Activated naive CD4-positive, alpha-beta T cell treated with anti-CD3 and anti-CD28 coated beads, Interleukin-2, amount 10 ng/mL, durations not matched to agents 7 days and 5 days (primary cell): ENCODE results near the gene HS3ST3B1.

Experiments used
- CTCF ChIA-PET: fragments of 350-600 bp; sonication (Branson Sonifier 250); formaldehyde crosslinking; loops from one replicate; lab custom pipeline; 2021; ENCODE audit warnings: antibody characterized with exemption; lab: Charles Lee
- DNase-seq: peaks from one replicate; pipeline ENCODE4 v3.0.0-alpha.2; 2020
- H3K27ac Mint-ChIP-seq: one replicate; pipeline ENCODE4 v1.8.0; 2021; ENCODE audit warnings: mild to moderate bottlenecking, moderate library complexity, mixed read lengths
- H3K27me3 Mint-ChIP-seq: one replicate; pipeline ENCODE4 v1.8.0; 2021; ENCODE audit warnings: mild to moderate bottlenecking, mixed read lengths
- H3K36me3 Mint-ChIP-seq: one replicate; pipeline ENCODE4 v1.8.0; 2021; ENCODE audit warnings: mixed read lengths
- H3K4me1 Mint-ChIP-seq: one replicate; pipeline ENCODE4 v1.8.0; 2021; ENCODE audit warnings: mixed read lengths
- H3K4me3 Mint-ChIP-seq: one replicate; pipeline ENCODE4 v1.8.0; 2021; ENCODE audit warnings: mild to moderate bottlenecking, moderate library complexity, mixed read lengths
- H3K9me3 Mint-ChIP-seq: one replicate; pipeline ENCODE4 v1.8.0; 2021; ENCODE audit warnings: mixed read lengths

The HS3ST3B1 gene

GRCh38 chr17:14298221-14298946, 2.5 kb upstream of the HS3ST3B1 start:
- CTCF ChIA-PET, result interaction anchor here (0.6 to 2.1 kb wide), 8 partner anchors 20 to 702 kb away, joined by 3 to 6 read pairs (median 4); no protein-coding TSS in a partner anchor
- peaks cover 54% of the 10 kb centered on the region for H3K4me1 Mint-ChIP-seq
- H3K36me3 Mint-ChIP-seq, result peaks cover 3% of the 10 kb centered on the region
- H3K4me3 Mint-ChIP-seq, result peak overlapping the region; percentile 97
- H3K27me3 Mint-ChIP-seq, result peaks cover 75% of the 10 kb centered on the region
- no peaks in the 10 kb centered on the region for H3K9me3 Mint-ChIP-seq
- no peak for DNase-seq
- no peak overlapping the region for H3K27ac Mint-ChIP-seq

- Mint-ChIP-seq H3K36me3 (peaks cover 7% of the 10 kb centered on the region), H3K4me3 (peak overlapping the region; percentile 97), H3K27ac (peak overlapping the region; percentile 54), H3K9me3 (no peaks in the 10 kb centered on the region), H3K4me1 (peaks cover 58% of the 10 kb centered on the region), H3K27me3 (peaks cover 70% of the 10 kb centered on the region)
- no peak for DNase-seq
- CTCF ChIA-PET, result interaction anchor here (1.1 to 2.1 kb wide), 3 partner anchors 96 to 703 kb away, joined by 3 to 5 read pairs (median 5); no protein-coding TSS in a partner anchor
These were observed 2.0 kb upstream of the HS3ST3B1 start for GRCh38 chr17:14298947-14299279.

- Mint-ChIP-seq H3K4me3 (peak overlapping the region; percentile 97), H3K36me3 (peaks cover 9% of the 10 kb centered on the region), H3K27ac (peak overlapping the region; percentile 96), H3K4me1 (peaks cover 61% of the 10 kb centered on the region), H3K9me3 (no peaks in the 10 kb centered on the region), H3K27me3 (peaks cover 69% of the 10 kb centered on the region)
- peak; percentile 62 for DNase-seq
- CTCF ChIA-PET, result interaction anchor here (1.1 to 1.7 kb wide), 2 partner anchors 96 to 704 kb away, joined by 3 to 5 read pairs; no protein-coding TSS in a partner anchor
These were observed 1.4 kb upstream of the HS3ST3B1 start for GRCh38 chr17:14299280-14300141.

GRCh38 chr17:14301279-14302090, 604 bp downstream of the HS3ST3B1 start:
- peaks cover 63% of the 10 kb centered on the region for H3K4me1 Mint-ChIP-seq
- DNase-seq, result peak; percentile 56
- H3K4me3 Mint-ChIP-seq, result peak overlapping the region; percentile 97
- peaks cover 50% of the 10 kb centered on the region for H3K27me3 Mint-ChIP-seq
- H3K9me3 Mint-ChIP-seq, result no peaks in the 10 kb centered on the region
- CTCF ChIA-PET, result interaction anchor here (0.7 to 2.8 kb wide), 16 partner anchors 16 to 710 kb away, joined by 3 to 10 read pairs (median 4); no protein-coding TSS in a partner anchor
- peak overlapping the region; percentile 96 for H3K27ac Mint-ChIP-seq
- peaks cover 24% of the 10 kb centered on the region for H3K36me3 Mint-ChIP-seq

- H3K9me3 Mint-ChIP-seq, result no peaks in the 10 kb centered on the region
- peak overlapping the region; percentile 97 for H3K4me3 Mint-ChIP-seq
- peaks cover 44% of the 10 kb centered on the region for H3K27me3 Mint-ChIP-seq
- peak; percentile 77 for DNase-seq
- H3K27ac Mint-ChIP-seq, result peak overlapping the region; percentile 92
- H3K36me3 Mint-ChIP-seq, result peaks cover 24% of the 10 kb centered on the region
- CTCF ChIA-PET, result interaction anchor here (0.7 to 2.8 kb wide), 10 partner anchors 15 to 703 kb away, joined by 3 to 10 read pairs (median 5); no protein-coding TSS in a partner anchor
- H3K4me1 Mint-ChIP-seq, result peaks cover 60% of the 10 kb centered on the region
These were observed 1.2 kb downstream of the HS3ST3B1 start for GRCh38 chr17:14302091-14302430.

- Mint-ChIP-seq H3K27ac (peak overlapping the region; percentile 92), H3K4me3 (peak overlapping the region; percentile 97), H3K27me3 (peaks cover 39% of the 10 kb centered on the region), H3K9me3 (no peaks in the 10 kb centered on the region), H3K4me1 (peaks cover 61% of the 10 kb centered on the region), H3K36me3 (peaks cover 24% of the 10 kb centered on the region)
- CTCF ChIA-PET, result interaction anchor here (0.7 to 2.8 kb wide), 6 partner anchors 18 to 700 kb away, joined by 3 to 10 read pairs (median 4); no protein-coding TSS in a partner anchor
- DNase-seq, result peak; percentile 88
These were observed 1.7 kb downstream of the HS3ST3B1 start for GRCh38 chr17:14302431-14303099.

GRCh38 chr17:14303343-14304221, 2.7 kb downstream of the HS3ST3B1 start:
- H3K27ac Mint-ChIP-seq, result peak overlapping the region; percentile 37
- no peaks in the 10 kb centered on the region for H3K9me3 Mint-ChIP-seq
- peaks cover 62% of the 10 kb centered on the region for H3K4me1 Mint-ChIP-seq
- peak overlapping the region; percentile 97 for H3K4me3 Mint-ChIP-seq
- peaks cover 24% of the 10 kb centered on the region for H3K36me3 Mint-ChIP-seq
- CTCF ChIA-PET, result interaction anchor here (0.8 to 1.3 kb wide), 3 partner anchors 99 to 701 kb away, joined by 3 read pairs; no protein-coding TSS in a partner anchor
- peak; percentile 62 for DNase-seq
- peaks cover 29% of the 10 kb centered on the region for H3K27me3 Mint-ChIP-seq

- CTCF ChIA-PET, result interaction anchor here (1.2 kb wide), 1 partner anchor 700 kb away, joined by 3 read pairs; no protein-coding TSS in a partner anchor
- Mint-ChIP-seq H3K27ac (peak overlapping the region; percentile 58), H3K4me1 (peaks cover 59% of the 10 kb centered on the region), H3K36me3 (peaks cover 24% of the 10 kb centered on the region), H3K4me3 (peak overlapping the region; percentile 69), H3K27me3 (peaks cover 22% of the 10 kb centered on the region), H3K9me3 (no peaks in the 10 kb centered on the region)
- DNase-seq, result no peak
These were observed 3.4 kb downstream of the HS3ST3B1 start for GRCh38 chr17:14304222-14304772.

GRCh38 chr17:14304773-14305517, 4.1 kb downstream of the HS3ST3B1 start:
- Mint-ChIP-seq H3K36me3 (peaks cover 24% of the 10 kb centered on the region), H3K9me3 (no peaks in the 10 kb centered on the region), H3K27ac (peak overlapping the region; percentile 58), H3K4me1 (peaks cover 57% of the 10 kb centered on the region), H3K4me3 (peak overlapping the region; percentile 69), H3K27me3 (peaks cover 16% of the 10 kb centered on the region)
- CTCF ChIA-PET, result no interaction called here
- DNase-seq, result no peak

GRCh38 chr17:14305785-14306496, 5.1 kb downstream of the HS3ST3B1 start:
- DNase-seq, result no peak
- Mint-ChIP-seq H3K36me3 (peaks cover 29% of the 10 kb centered on the region), H3K27me3 (peaks cover 6% of the 10 kb centered on the region), H3K27ac (no peak overlapping the region), H3K4me1 (peaks cover 57% of the 10 kb centered on the region), H3K4me3 (no peak overlapping the region), H3K9me3 (no peaks in the 10 kb centered on the region)
- CTCF ChIA-PET, result interaction anchor here (0.8 to 1.1 kb wide), 3 partner anchors 13 to 607 kb away, joined by 3 read pairs; no protein-coding TSS in a partner anchor

- DNase-seq, result no peak
- Mint-ChIP-seq H3K4me1 (peaks cover 61% of the 10 kb centered on the region), H3K27ac (no peak overlapping the region), H3K4me3 (no peak overlapping the region), H3K9me3 (no peaks in the 10 kb centered on the region), H3K36me3 (peaks cover 33% of the 10 kb centered on the region), H3K27me3 (peaks cover 5% of the 10 kb centered on the region)
- CTCF ChIA-PET, result interaction anchor here (0.6 to 1.1 kb wide), 4 partner anchors 12 to 608 kb away, joined by 3 read pairs; no protein-coding TSS in a partner anchor
These were observed 5.7 kb downstream of the HS3ST3B1 start for GRCh38 chr17:14306596-14306995.
